NCI-H187 treated with DMSO at 0.1 percent for 48 hours (cell line): ENCODE data around the gene AIFM3.
"Not testable (repeated sequence)": the region's sequence is repeated elsewhere in the genome, so short reads cannot be mapped to it uniquely, and the experiment has no call there.

ENCODE experiments used
- DNase-seq: peaks from one replicate; lab custom pipeline; 2025; lab: John Stamatoyannopoulos, UW

Gene AIFM3, protein sequence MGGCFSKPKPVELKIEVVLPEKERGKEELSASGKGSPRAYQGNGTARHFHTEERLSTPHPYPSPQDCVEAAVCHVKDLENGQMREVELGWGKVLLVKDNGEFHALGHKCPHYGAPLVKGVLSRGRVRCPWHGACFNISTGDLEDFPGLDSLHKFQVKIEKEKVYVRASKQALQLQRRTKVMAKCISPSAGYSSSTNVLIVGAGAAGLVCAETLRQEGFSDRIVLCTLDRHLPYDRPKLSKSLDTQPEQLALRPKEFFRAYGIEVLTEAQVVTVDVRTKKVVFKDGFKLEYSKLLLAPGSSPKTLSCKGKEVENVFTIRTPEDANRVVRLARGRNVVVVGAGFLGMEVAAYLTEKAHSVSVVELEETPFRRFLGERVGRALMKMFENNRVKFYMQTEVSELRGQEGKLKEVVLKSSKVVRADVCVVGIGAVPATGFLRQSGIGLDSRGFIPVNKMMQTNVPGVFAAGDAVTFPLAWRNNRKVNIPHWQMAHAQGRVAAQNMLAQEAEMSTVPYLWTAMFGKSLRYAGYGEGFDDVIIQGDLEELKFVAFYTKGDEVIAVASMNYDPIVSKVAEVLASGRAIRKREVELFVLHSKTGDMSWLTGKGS

DNA sequence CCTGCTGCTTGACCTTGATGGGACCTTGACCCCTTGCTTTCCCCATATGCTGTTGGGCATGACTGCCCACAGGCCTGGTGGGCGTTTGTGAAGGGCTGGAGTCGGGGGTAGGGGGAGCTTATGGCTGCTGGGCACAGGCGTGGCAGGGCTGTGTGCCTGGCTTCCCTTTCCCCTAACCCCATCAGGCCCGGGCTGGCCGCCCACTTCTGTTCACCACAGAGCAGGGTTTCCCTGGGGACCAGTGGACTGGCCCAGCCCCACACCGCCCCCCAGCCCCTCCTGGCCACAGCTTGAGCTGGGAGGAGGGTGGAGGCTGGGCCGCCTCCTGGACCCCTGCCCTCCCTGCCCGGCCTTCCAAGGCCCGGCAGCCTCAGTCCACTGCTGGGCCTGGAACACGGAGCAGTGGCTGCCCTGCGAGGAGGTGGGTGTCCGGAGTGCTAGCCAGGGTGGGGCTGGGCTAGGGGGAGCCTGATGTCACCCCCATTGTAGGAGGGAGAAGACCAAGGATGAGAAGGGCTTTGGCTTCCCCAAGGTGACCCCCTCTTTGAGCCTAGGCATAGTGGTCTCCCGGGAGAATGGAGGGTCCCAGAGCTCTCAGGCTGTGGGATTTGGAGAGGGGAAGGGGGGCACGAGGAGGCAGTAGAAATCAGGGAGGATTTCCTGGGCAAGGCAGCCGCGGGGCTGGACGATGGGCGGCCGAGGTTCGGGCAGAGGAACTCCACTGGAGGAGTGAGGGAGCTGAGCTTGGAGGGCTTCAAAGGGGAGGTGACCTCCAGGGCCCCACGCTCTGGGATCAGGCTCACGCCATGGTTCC, at the start of gene AIFM3:
AIFM3 (plus strand) TSS at position 373 of the 814 bp plus-strand sequence. CDS start 690 bp downstream, outside the sequence.
- DNase-seq = no peak

GRCh38 chr22:20918663-20919218, 48.3 kb upstream of the AIFM3 start:
- no peak for DNase-seq

DNA sequence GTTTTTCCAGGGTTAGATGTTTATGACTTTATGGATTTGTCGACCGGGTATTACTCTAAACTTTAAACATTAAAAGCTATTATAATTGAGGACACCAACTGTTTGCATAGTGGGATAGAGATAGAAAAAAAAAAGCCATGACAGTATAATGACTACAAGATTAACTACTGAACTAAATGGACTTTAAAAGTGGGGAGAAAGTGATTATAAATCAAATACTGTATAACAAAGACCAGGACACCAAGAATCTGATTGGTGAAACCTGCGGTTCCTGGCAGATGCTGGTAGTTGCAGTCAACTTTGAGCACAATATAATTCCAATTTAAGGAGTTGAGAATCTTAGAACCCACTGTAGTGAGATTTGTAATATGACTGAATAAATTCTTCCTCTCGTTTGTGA, 47.3 kb upstream of the AIFM3 start:
- no peak for DNase-seq

- no peak for DNase-seq
Observed at GRCh38 chr22:20920881-20921203, 46.2 kb upstream of the AIFM3 start.

GRCh38 chr22:20922141-20922751, 44.8 kb upstream of the AIFM3 start:
- DNase-seq = no peak

DNA sequence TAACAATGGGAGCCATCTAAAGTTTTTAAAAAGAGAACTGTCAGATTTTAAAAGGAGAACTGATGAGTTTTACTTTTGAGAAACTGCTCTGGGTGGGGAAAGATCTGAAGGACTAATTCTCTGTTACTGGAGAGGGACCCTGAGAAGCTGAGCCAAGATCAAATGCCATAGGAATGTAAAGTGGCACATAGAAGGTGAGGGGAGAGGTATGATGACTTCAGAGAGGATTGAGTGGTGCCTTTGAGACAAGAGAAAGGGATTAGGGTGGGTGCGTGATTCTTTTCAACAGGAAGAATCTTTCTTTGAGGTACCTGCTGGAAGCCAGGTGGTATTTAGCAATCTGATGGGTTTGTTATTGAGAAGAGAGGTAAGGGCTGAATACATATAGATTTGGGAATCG, 40.8 kb upstream of the AIFM3 start:
- no peak for DNase-seq

GRCh38 chr22:20927940-20928572, 39.0 kb upstream of the AIFM3 start:
- DNase-seq = no peak

- no peak for DNase-seq
Observed at GRCh38 chr22:20928573-20928967, 38.5 kb upstream of the AIFM3 start.

DNA sequence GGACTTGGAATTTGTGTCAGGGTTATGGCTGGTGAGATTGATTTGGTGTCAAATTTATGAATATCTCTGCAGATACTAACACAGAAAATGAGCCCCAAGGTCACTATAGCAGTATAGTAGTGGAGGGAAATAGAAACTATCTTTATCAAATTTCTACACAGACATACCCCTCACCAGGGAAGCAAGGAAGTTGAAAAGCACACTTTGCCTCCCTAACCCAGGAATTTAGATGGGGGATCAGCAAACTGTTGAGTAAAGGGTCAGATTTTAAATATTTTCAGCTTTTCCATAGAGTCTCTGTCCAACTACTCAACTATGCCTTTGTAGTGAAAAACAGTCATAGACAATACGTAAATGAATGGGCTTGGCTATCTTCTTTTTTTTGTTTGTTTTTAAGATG, 37.1 kb upstream of the AIFM3 start:
- DNase-seq = no peak

DNA sequence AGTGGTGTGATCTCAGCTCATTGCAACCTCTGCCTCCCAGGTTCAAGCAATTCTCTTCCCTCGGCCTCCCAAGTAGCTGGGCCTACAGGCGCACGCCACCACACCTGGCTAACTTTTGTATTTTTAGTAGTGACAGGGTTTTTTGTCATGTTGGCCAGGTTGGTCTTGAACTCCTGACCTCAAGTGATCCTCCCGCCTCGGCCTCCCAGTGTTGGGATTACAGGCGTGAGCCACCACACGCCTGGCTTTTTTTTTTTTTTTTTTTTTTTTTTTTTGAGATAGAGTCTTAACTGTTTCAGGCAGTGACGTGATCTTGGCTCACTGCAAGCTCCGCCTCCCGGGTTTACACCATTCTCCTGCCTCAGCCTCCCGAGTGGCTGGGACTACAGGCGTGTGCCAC, 36.6 kb upstream of the AIFM3 start:
- not testable (repeated sequence) for DNase-seq

DNA sequence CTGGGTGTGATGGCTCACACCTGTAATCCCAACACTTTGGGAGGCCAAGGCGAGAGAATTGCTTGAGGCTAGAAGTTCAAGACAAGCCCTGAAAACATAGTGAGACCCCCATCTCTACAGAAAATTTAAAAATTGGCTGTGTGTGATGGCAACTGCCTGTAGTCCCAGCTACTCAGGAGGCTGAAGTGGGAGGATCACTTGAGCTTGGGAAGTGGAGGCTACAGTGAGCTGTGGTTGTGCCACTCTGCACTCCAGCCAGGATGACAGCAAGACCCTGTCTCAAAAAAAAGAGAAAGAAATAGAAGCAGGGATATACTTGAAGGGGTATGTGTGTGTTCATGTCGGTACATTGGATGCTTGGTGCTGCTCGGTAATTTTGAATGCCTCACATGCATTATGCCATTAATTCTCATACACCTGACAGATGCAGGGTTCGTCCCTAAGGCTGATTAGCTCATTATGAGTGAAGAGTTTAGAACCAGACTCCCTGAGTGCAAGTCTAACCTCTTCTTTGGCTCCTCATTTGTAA, 35.9 kb upstream of the AIFM3 start:
- no peak for DNase-seq

GRCh38 chr22:20933910-20934309, 33.1 kb upstream of the AIFM3 start:
- DNase-seq = no peak

- not testable (repeated sequence) for DNase-seq
Observed at GRCh38 chr22:20935049-20935448, 32.0 kb upstream of the AIFM3 start.

GRCh38 chr22:20935780-20936539, 31.1 kb upstream of the AIFM3 start:
- DNase-seq = not testable (repeated sequence)

GRCh38 chr22:20937031-20937793, 29.8 kb upstream of the AIFM3 start:
- no peak for DNase-seq

- no peak for DNase-seq
Observed at GRCh38 chr22:20937794-20938671, 29.0 kb upstream of the AIFM3 start.

DNA sequence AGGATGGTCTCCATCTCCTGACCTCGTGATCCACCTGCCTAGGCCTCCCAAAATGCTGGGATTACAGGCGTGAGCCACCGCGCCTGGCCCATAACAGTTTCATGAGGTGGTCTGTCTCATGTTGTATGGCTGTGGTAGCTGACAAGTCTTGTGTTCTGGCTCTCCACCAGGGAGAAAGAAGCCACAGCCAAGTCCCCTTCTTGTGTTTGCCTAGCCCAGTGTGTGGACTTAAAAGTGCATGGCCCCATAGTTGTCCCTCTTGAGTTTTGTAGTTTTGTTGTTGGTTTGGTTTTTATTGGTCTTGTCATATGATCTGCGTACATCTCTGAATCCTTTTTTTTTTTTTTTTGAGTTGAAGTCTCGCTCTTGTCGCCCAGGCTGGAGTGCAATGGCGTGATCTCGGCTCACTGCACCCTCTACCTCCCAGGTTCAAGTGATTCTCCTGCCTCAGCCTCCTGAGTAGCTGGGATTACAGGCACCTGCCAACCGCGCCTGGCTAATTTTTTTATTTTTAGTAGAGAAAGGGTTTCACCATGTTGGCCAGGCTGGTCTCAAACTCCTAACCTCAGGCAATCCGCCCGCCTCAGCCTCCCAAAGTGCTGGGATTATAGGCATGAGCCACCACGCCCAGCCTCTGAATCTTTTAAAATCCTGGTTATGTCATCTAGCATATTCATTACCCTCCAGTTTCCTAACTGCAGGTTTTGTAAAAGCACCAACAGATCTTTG, 27.4 kb upstream of the AIFM3 start:
- not testable (repeated sequence) for DNase-seq

DNA sequence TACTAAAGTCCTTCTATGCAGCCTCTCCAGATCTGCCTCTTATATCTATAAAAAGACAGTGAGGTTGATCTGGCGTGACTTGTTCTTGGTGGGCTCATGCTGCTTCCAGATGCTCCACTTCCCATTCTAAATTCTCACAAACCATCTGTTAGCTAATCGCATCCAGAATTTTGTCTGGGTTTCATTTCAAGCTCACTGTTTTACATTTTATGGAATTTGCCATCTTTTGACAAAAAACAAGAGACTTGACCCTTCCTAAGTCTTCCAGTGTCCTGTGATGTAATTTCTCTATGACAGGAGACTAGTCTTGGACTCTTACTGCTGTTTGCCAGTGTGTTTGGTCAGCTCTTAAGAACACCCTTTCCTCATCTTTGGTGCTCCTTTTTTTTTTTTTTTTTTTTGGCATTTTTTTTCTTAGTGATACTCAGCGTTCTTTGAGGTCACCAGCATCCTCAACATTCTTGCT, 26.8 kb upstream of the AIFM3 start:
- no peak for DNase-seq
